ENCODE data around the gene FRS2. TPM values are rescaled to one million over a fixed set of nuclear protein-coding genes. Genes with fewer than 3 reads are reported as not detected.

The FRS2 gene
- total RNA-seq, 2 donors from 2014 or later = 39.5 to 65.6 TPM

GRCh38 chr12:69457433-69457832 is 12.8 kb upstream of the FRS2 start:
- no peak for DNase-seq (ENCODE audit: low spot score)
- no peaks in the 10 kb centered on the region for H3K9me3 ChIP-seq
- H3K27me3 ChIP-seq (replicated peaks; ENCODE audit: insufficient read depth) = no peaks in the 10 kb centered on the region
- H3K36me3 ChIP-seq = no peaks in the 10 kb centered on the region
- intact Hi-C loops (cut with DNase I) = no loop called here
- WGBS = 81% methylated on average over 3 of the region's 3 CpGs
- H3K4me1 ChIP-seq (replicated peaks) = no peaks in the 10 kb centered on the region
- H3K4me3 ChIP-seq = no peak overlapping the region
- H3K27ac ChIP-seq = no peak overlapping the region
- TF ChIP-seq, protein P1, sequence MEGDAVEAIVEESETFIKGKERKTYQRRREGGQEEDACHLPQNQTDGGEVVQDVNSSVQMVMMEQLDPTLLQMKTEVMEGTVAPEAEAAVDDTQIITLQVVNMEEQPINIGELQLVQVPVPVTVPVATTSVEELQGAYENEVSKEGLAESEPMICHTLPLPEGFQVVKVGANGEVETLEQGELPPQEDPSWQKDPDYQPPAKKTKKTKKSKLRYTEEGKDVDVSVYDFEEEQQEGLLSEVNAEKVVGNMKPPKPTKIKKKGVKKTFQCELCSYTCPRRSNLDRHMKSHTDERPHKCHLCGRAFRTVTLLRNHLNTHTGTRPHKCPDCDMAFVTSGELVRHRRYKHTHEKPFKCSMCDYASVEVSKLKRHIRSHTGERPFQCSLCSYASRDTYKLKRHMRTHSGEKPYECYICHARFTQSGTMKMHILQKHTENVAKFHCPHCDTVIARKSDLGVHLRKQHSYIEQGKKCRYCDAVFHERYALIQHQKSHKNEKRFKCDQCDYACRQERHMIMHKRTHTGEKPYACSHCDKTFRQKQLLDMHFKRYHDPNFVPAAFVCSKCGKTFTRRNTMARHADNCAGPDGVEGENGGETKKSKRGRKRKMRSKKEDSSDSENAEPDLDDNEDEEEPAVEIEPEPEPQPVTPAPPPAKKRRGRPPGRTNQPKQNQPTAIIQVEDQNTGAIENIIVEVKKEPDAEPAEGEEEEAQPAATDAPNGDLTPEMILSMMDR (IDR thresholded peaks at IDR 0.05) = no peak
- TF ChIP-seq POLR2A (IDR thresholded peaks at IDR 0.05) (no peak), POLR2AphosphoS5 (IDR thresholded peaks at IDR 0.05) (no peak)

GRCh38 chr12:69459477-69459876 is 10.7 kb upstream of the FRS2 start:
- DNase-seq (ENCODE audit: low spot score) = no peak
- Histone ChIP-seq H3K4me3 (no peak overlapping the region), H3K27ac (no peak overlapping the region), H3K9me3 (no peaks in the 10 kb centered on the region), H3K36me3 (no peaks in the 10 kb centered on the region), H3K4me1 (replicated peaks) (no peaks in the 10 kb centered on the region), H3K27me3 (replicated peaks; ENCODE audit: insufficient read depth) (no peaks in the 10 kb centered on the region)
- intact Hi-C loops (cut with DNase I) = no loop called here
- TF ChIP-seq POLR2AphosphoS5 (IDR thresholded peaks at IDR 0.05) (no peak), POLR2A (IDR thresholded peaks at IDR 0.05) (no peak)
- TF ChIP-seq, protein P1 (IDR thresholded peaks at IDR 0.05) = no peak
- WGBS = 72% methylated on average over 3 of the region's 3 CpGs

GRCh38 chr12:69464428-69464827 is 5.8 kb upstream of the FRS2 start:
- TF ChIP-seq POLR2A (IDR thresholded peaks at IDR 0.05) (no peak), POLR2AphosphoS5 (IDR thresholded peaks at IDR 0.05) (no peak)
- TF ChIP-seq, protein P1 (IDR thresholded peaks at IDR 0.05) = no peak
- intact Hi-C loops (cut with DNase I) = no loop called here
- H3K4me3 ChIP-seq = no peak overlapping the region
- DNase-seq (ENCODE audit: low spot score) = no peak
- H3K36me3 ChIP-seq = no peaks in the 10 kb centered on the region
- H3K27ac ChIP-seq = no peak overlapping the region
- WGBS = 64% methylated on average over 1 of the region's 1 CpG
- H3K4me1 ChIP-seq (replicated peaks) = no peaks in the 10 kb centered on the region
- no peaks in the 10 kb centered on the region for H3K9me3 ChIP-seq
- no peaks in the 10 kb centered on the region for H3K27me3 ChIP-seq (replicated peaks; ENCODE audit: insufficient read depth)

GRCh38 chr12:69466867-69467266 is 3.3 kb upstream of the FRS2 start:
- H3K36me3 ChIP-seq = no peaks in the 10 kb centered on the region
- peaks cover 4% of the 10 kb centered on the region for H3K4me1 ChIP-seq (replicated peaks)
- H3K9me3 ChIP-seq = no peaks in the 10 kb centered on the region
- no peak overlapping the region for H3K4me3 ChIP-seq
- TF ChIP-seq POLR2AphosphoS5 (IDR thresholded peaks at IDR 0.05) = no peak
- TF ChIP-seq POLR2A (IDR thresholded peaks at IDR 0.05) = no peak
- TF ChIP-seq, protein P1 (IDR thresholded peaks at IDR 0.05) = no peak
- H3K27me3 ChIP-seq (replicated peaks; ENCODE audit: insufficient read depth) = no peaks in the 10 kb centered on the region
- DNase-seq (ENCODE audit: low spot score) = no peak
- H3K27ac ChIP-seq = no peak overlapping the region
- WGBS = 93% methylated on average over 1 of the region's 1 CpG
- intact Hi-C loops (cut with DNase I) = no loop called here

GRCh38 chr12:69467366-69467765 is 2.8 kb upstream of the FRS2 start:
- Histone ChIP-seq H3K9me3 (no peaks in the 10 kb centered on the region), H3K27ac (no peak overlapping the region), H3K4me1 (replicated peaks) (peaks cover 4% of the 10 kb centered on the region), H3K4me3 (no peak overlapping the region), H3K27me3 (replicated peaks; ENCODE audit: insufficient read depth) (no peaks in the 10 kb centered on the region), H3K36me3 (no peaks in the 10 kb centered on the region)
- intact Hi-C loops (cut with DNase I) = no loop called here
- TF ChIP-seq POLR2AphosphoS5 (IDR thresholded peaks at IDR 0.05) (no peak), POLR2A (IDR thresholded peaks at IDR 0.05) (no peak)
- TF ChIP-seq, protein P1 (IDR thresholded peaks at IDR 0.05) = no peak
- DNase-seq (ENCODE audit: low spot score) = no peak
- WGBS = 50% methylated on average over 4 of the region's 4 CpGs

All from prostate gland (tissue), 2 donors.